ENCODE results near the gene HECW1. TPM values are rescaled to one million over a fixed set of nuclear protein-coding genes. Genes with fewer than 3 reads are reported as not detected.

HECW1 gene
- total RNA-seq, 1 experiment from 2014 or later = 0.77 TPM

- in situ Hi-C loops (cut with HindIII; ENCODE audit: low pct_unique_long_range_greater_than_20kb, low sequenced_read_pairs) = no loop called here
- H3K27ac ChIP-seq (ENCODE audit: low read length) = no peak overlapping the region
- no peaks in the 10 kb centered on the region for H3K36me3 ChIP-seq (ENCODE audit: control insufficient read depth, insufficient read depth, low read length)
- CTCF ChIA-PET = no interaction called here
- TF ChIP-seq TCF7L2 (IDR thresholded peaks at IDR 0.05; ENCODE audit: low read depth, low read length) = no peak
- TF ChIP-seq REST (IDR thresholded peaks at IDR 0.05; ENCODE audit: insufficient read depth in 1 of 2, low read depth in 2 of 2, low read length in 1 of 2) = no peak
- no peak for TF ChIP-seq CTCF (IDR thresholded peaks at IDR 0.05)
- TF ChIP-seq SIN3A (IDR thresholded peaks at IDR 0.05; ENCODE audit: borderline replicate concordance, insufficient read depth, low read depth, low read length) = no peak
- no peak for TF ChIP-seq POLR2AphosphoS5 (IDR thresholded peaks at IDR 0.05; ENCODE audit: low read depth, low read length)
- H3K4me1 ChIP-seq (ENCODE audit: control insufficient read depth, insufficient read depth, low read length) = no peaks in the 10 kb centered on the region
- no peaks in the 10 kb centered on the region for H3K9me3 ChIP-seq (ENCODE audit: control insufficient read depth, insufficient read depth, low read depth, low read length)
- ATAC-seq = no peak
- no peak for DNase-seq (ENCODE audit: low read depth, low spot score)
- POLR2A ChIA-PET = no interaction called here
- peaks cover 8% of the 10 kb centered on the region for H3K27me3 ChIP-seq (ENCODE audit: control insufficient read depth, insufficient read depth, low read length)
- no peak overlapping the region for H3K4me3 ChIP-seq (ENCODE audit: low read depth in 2 of 2, low read length in 2 of 2)
- BruUV-seq (replicated peaks) = no TSS peak
- intact Hi-C loops (cut with micrococcal nuclease; ENCODE audit: unreplicated experiment) = no loop called here
These were observed 63.2 kb downstream of the HECW1 start for GRCh38 chr7:43175570-43176200.

DNA sequence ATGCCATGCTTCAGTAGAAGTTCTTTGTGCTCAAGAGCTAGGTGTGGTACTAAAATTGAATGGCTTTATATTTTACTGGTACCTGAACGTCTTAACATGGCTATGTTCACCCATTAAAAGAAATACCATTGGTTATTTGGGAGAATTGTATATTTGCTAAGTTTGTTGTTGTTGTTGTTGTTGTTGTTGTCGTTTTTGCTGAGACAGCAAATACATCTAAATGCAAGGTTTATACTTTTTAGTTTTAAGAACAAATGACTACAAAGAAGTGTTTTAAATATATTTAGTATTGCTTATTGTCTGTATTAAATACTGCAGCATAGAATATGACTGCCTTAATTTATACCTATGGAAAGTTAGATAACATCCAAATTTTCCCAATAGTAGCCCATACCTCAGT, 66.9 kb downstream of the HECW1 start:
- Histone ChIP-seq H3K9me3 (ENCODE audit: control insufficient read depth, insufficient read depth, low read depth, low read length) (no peaks in the 10 kb centered on the region), H3K4me1 (ENCODE audit: control insufficient read depth, insufficient read depth, low read length) (no peaks in the 10 kb centered on the region), H3K27me3 (ENCODE audit: control insufficient read depth, insufficient read depth, low read length) (peaks cover 8% of the 10 kb centered on the region; the same call in 1 of the 2 replicates), H3K27ac (ENCODE audit: low read length) (no peak overlapping the region), H3K36me3 (ENCODE audit: control insufficient read depth, insufficient read depth, low read length) (no peaks in the 10 kb centered on the region), H3K4me3 (ENCODE audit: low read depth in 2 of 2, low read length in 2 of 2) (no peak overlapping the region)
- intact Hi-C loops (cut with micrococcal nuclease; ENCODE audit: unreplicated experiment) (no loop called here), in situ Hi-C loops (cut with HindIII; ENCODE audit: low pct_unique_long_range_greater_than_20kb, low sequenced_read_pairs) (no loop called here)
- no TSS peak for BruUV-seq (replicated peaks)
- DNase-seq (ENCODE audit: low read depth, low spot score) = no peak
- ATAC-seq = no peak
- TF ChIP-seq POLR2AphosphoS5 (IDR thresholded peaks at IDR 0.05; ENCODE audit: low read depth, low read length) = no peak
- TF ChIP-seq CTCF (IDR thresholded peaks at IDR 0.05) = no peak
- ChIA-PET POLR2A (no interaction called here), CTCF (no interaction called here)
